ENCODE results near the gene MKX. TPM values are rescaled to one million over a fixed set of nuclear protein-coding genes. Genes with fewer than 3 reads are reported as not detected.

MKX gene
- total RNA-seq, 6 experiments from 2014 or later: 0.29 to 2.1 (median 0.66) TPM

DNA sequence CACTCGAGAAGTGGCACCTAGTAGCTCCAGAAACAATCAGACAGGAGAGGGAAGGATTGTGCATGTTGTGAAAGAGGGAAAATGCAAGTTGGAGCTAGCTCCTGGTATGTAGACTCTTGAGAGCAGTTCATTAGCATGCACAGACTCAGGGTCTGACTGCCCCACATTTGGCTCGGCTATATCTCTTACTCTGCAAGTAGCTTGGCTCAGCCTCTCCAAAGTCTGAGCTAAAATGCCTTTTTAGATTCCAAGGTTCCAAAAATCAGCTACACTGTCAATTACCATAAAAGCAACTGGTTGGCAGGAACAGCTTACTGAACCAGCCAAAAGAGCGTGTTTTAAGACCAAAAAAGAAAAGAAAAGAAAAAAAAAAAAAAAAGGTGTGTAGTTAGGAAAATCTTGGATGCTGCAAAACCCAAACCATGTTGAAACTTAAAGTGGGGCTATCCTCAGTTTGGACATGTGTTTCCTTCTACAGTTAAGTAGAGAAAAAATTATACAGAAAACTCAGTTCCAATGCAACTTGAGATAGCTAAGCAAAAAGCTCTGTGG, 65.5 kb downstream of the MKX start:
- H3K36me3 ChIP-seq: no peaks in the 10 kb centered on the region
- no peak for DNase-seq
- no peaks in the 10 kb centered on the region for H3K27me3 ChIP-seq
- 22% methylated on average over 2 of the region's 3 CpGs for WGBS (ENCODE audit: insufficient coverage, low coverage, low lambda C conversion rate, missing lambda C conversion rate)
- H3K9me3 ChIP-seq: no peaks in the 10 kb centered on the region
- intact Hi-C loops (cut with DNase I): no loop called here
- no peaks in the 10 kb centered on the region for H3K4me1 ChIP-seq
- TF ChIP-seq POLR2A (IDR thresholded peaks at IDR 0.05): no peak
- TF ChIP-seq, protein P1, sequence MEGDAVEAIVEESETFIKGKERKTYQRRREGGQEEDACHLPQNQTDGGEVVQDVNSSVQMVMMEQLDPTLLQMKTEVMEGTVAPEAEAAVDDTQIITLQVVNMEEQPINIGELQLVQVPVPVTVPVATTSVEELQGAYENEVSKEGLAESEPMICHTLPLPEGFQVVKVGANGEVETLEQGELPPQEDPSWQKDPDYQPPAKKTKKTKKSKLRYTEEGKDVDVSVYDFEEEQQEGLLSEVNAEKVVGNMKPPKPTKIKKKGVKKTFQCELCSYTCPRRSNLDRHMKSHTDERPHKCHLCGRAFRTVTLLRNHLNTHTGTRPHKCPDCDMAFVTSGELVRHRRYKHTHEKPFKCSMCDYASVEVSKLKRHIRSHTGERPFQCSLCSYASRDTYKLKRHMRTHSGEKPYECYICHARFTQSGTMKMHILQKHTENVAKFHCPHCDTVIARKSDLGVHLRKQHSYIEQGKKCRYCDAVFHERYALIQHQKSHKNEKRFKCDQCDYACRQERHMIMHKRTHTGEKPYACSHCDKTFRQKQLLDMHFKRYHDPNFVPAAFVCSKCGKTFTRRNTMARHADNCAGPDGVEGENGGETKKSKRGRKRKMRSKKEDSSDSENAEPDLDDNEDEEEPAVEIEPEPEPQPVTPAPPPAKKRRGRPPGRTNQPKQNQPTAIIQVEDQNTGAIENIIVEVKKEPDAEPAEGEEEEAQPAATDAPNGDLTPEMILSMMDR (IDR thresholded peaks at IDR 0.05): no peak
- no peak overlapping the region for H3K4me3 ChIP-seq
- no peak overlapping the region for H3K27ac ChIP-seq
- ATAC-seq: no peak

DNA sequence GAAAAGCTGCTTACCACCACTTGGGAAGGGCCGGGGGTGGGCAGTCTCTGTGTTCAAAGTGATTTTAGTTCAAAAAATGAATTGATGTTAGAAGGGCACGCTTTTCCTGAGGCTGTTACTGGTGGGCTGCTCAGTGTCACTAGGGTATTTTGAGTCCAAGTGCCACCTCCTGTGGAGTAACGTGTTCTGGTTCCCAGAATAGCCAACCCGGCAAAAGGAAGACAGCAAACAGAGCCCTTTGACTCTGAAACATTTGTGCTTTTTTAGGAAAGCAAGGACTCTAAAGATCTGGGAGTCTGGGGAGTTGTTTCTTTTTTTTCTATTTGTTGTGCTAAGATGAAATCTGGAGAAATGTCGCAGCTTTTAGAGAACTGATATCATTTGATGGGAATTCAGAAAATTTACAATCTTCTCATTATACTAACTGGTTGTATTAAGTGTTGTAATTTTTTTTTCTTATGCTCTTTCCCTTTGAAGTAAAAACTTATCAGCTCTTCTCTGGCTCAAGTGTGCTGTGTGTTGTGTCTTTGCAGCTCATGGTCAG, 66.2 kb downstream of the MKX start:
- H3K9me3 ChIP-seq: no peaks in the 10 kb centered on the region
- TF ChIP-seq POLR2A (IDR thresholded peaks at IDR 0.05): no peak
- TF ChIP-seq, protein P1 (IDR thresholded peaks at IDR 0.05): no peak
- H3K27me3 ChIP-seq: no peaks in the 10 kb centered on the region
- no peak overlapping the region for H3K27ac ChIP-seq
- no peaks in the 10 kb centered on the region for H3K36me3 ChIP-seq
- DNase-seq (no peak), ATAC-seq (no peak)
- no peak overlapping the region for H3K4me3 ChIP-seq
- intact Hi-C loops (cut with DNase I): no loop called here
- WGBS (ENCODE audit: insufficient coverage, low coverage, low lambda C conversion rate, missing lambda C conversion rate): 27% methylated on average over 4 of the region's 5 CpGs
- no peaks in the 10 kb centered on the region for H3K4me1 ChIP-seq

DNA sequence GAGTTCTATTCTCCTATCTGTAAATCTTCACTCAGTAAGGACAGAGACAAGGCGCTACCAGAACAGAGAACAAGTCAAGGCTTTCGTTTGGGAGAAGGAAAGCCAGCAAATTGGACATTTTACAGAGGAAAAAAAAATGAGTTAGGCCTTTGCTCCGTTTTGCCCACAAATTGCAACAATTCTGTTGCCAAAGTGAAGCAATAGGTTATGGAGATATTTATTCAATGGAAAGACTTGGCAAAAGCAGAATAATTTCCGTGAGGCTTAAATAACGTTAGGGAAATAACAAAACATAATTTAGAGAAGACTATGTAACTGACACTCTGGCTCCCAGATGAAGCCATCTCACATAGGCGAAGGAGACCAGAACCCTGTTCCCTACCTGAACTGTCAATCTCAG, 67.5 kb downstream of the MKX start:
- DNase-seq: no peak
- 43% methylated on average over 6 of the region's 6 CpGs for WGBS (ENCODE audit: insufficient coverage, low coverage, low lambda C conversion rate, missing lambda C conversion rate)

DNA sequence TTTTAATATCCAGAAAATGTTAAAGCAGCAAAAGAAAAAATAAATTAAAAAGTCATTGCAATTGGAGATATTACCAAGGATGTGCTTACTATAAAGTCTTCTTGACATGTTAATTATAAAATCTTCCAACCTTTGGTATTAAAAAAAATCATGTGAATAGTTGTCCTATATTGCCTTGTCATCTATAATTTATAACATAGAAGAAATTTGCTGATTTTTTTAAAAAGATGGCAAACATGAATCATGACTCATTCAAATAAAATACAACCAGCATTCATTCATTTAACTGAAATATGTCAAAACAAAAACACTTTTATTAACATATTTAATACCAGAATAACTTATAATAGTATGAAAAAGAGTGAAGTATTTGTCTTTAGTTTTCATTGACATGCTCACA, 72.6 kb downstream of the MKX start:
- DNase-seq (no peak), ATAC-seq (no peak)
- no peaks in the 10 kb centered on the region for H3K27me3 ChIP-seq
- H3K4me3 ChIP-seq: no peak overlapping the region
- H3K9me3 ChIP-seq: no peaks in the 10 kb centered on the region
- no peaks in the 10 kb centered on the region for H3K36me3 ChIP-seq
- TF ChIP-seq, protein P1 (IDR thresholded peaks at IDR 0.05): no peak
- no peak for TF ChIP-seq POLR2A (IDR thresholded peaks at IDR 0.05)
- H3K4me1 ChIP-seq: no peaks in the 10 kb centered on the region
- intact Hi-C loops (cut with DNase I): no loop called here
- no peak overlapping the region for H3K27ac ChIP-seq

More for the DNA sequence above, 67.5 kb downstream of the MKX start:
- TF ChIP-seq, protein P1 (IDR thresholded peaks at IDR 0.05): no peak
- TF ChIP-seq POLR2A (IDR thresholded peaks at IDR 0.05): no peak
- no peaks in the 10 kb centered on the region for H3K4me1 ChIP-seq
- no peak overlapping the region for H3K4me3 ChIP-seq
- no peaks in the 10 kb centered on the region for H3K27me3 ChIP-seq
- intact Hi-C loops (cut with DNase I): no loop called here
- no peaks in the 10 kb centered on the region for H3K36me3 ChIP-seq
- no peaks in the 10 kb centered on the region for H3K9me3 ChIP-seq
- ATAC-seq: no peak
- H3K27ac ChIP-seq: no peak overlapping the region

DNA sequence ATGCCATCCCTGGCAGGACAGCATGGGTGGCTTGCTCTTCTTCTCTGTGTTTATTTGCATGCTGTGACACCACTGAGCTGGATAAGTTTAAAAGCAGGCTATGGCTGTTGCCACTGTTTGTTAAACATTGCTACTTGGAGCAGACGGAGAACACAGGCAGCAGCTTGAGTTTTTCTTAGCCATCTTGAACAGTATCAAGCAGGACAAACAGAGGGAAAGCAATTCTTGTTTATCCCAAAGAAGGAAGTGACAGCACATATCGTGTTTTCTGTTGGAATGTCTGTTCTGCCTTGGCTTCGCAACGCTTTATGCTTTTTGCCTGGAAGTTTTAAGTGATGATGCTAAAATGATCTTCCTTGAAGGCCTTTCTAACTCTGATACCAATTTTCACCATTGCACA, 73.8 kb downstream of the MKX start:
- H3K9me3 ChIP-seq: no peaks in the 10 kb centered on the region
- WGBS (ENCODE audit: insufficient coverage, low coverage, low lambda C conversion rate, missing lambda C conversion rate): 52% methylated on average over 2 of the region's 4 CpGs
- intact Hi-C loops (cut with DNase I): no loop called here

More for the DNA sequence above, 73.8 kb downstream of the MKX start:
- no peak overlapping the region for H3K27ac ChIP-seq
- no peak for DNase-seq
- no peaks in the 10 kb centered on the region for H3K36me3 ChIP-seq
- H3K27me3 ChIP-seq: no peaks in the 10 kb centered on the region
- no peak for ATAC-seq
- H3K4me1 ChIP-seq: no peaks in the 10 kb centered on the region
- no peak for TF ChIP-seq POLR2A (IDR thresholded peaks at IDR 0.05)
- TF ChIP-seq, protein P1 (IDR thresholded peaks at IDR 0.05): no peak
- H3K4me3 ChIP-seq: no peak overlapping the region

Data from right lobe of liver (tissue), 6 donors.